K562 (cell line): ENCODE data around the gene ATP6V0A4. TPM values are rescaled to one million over a fixed set of nuclear protein-coding genes. Genes with fewer than 3 reads are reported as not detected.

ENCODE experiments used
- ATAC-seq: fragments of 200-7000 bp; cut with Tn5 transposase; 3 replicates; pipeline ENCODE4 v1.9.1; 2020; ENCODE audit warnings: moderate library complexity
- BruUV-seq: library from RNA; stranded (reverse); fragments of 400-500 nt; replicated peaks from 2 replicates; lab custom pipeline; 2021; lab: Mats Ljungman, UMichigan
- CTCF ChIA-PET: fragments of 300-600 bp; formaldehyde crosslinking; extraction: SDS; loops from one replicate; lab custom pipeline; 2021; ENCODE audit warnings: low intra/inter-chr PET ratio; lab: Yijun Ruan, JAX
- POLR2A ChIA-PET: fragments of 300-600, 350-650 bp; sonication (Branson Sonifier 250); formaldehyde crosslinking; extraction: SDS; loops from one replicate; lab custom pipeline; 2021; ENCODE audit warnings: antibody characterized with exemption, inconsistent platforms; lab: Yijun Ruan, JAX
- DNase-seq, 4 experiments: peaks; one replicate each; pipeline versions ENCODE4 v3.0.0 to v3.0.0-alpha.2; 2011 to 2018; ENCODE audit warnings: low spot score in 3 of 4, mixed read lengths in 3 of 4; ENCODE audit errors: extremely low read depth in 1 of 4
- FAIRE-seq: peaks from 2 replicates; lab custom pipeline; 2011; peaks lifted over from hg19 to GRCh38; lab: Jason Lieb, UNC
- H2AFZ ChIP-seq: 2 replicates; pipeline ENCODE4 v1.6.0; 2011; ENCODE audit warnings: low read depth, low read length, control low read depth, inconsistent platforms
- H3K27ac ChIP-seq: fragments of 200-600 bp; 3 replicates; pipeline ENCODE4 v1.8.0; 2011; ENCODE audit warnings: low read depth, mild to moderate bottlenecking, control low read depth, inconsistent platforms, low read length, moderate library complexity, mixed read lengths; ENCODE audit errors: extremely low read depth
- H3K27me3 ChIP-seq, 2 experiments: fragments of 300-600 bp in 1 of 2; 2 replicates in 1 of 2; 3 replicates in 1 of 2; pipeline versions ENCODE4 v1.6.0 to v1.8.0; 2011; ENCODE audit warnings: inconsistent platforms in 2 of 2, low read length in 2 of 2, mild to moderate bottlenecking in 1 of 2, mixed read lengths in 1 of 2, moderate library complexity in 1 of 2; ENCODE audit not compliant: control insufficient read depth in 2 of 2, insufficient read depth in 2 of 2
- H3K36me3 ChIP-seq: fragments of 300-600 bp; 3 replicates; pipeline ENCODE4 v1.8.0; 2011; ENCODE audit warnings: mild to moderate bottlenecking, low read length, inconsistent platforms; ENCODE audit not compliant: control insufficient read depth, insufficient read depth
- H3K4me1 ChIP-seq, 2 experiments: fragments of 200-600 bp in 1 of 2; replicated peaks in 1 of 2; 2 replicates in 1 of 2; 3 replicates in 1 of 2; pipeline versions ENCODE4 v1.5.1 to v1.8.0; 2011; ENCODE audit warnings: inconsistent platforms in 2 of 2, low read length in 2 of 2, mild to moderate bottlenecking in 1 of 2, mixed read lengths in 1 of 2, moderate library complexity in 1 of 2; ENCODE audit not compliant: control insufficient read depth in 2 of 2, insufficient read depth in 2 of 2
- H3K4me2 ChIP-seq: 2 replicates; pipeline ENCODE4 v1.6.1; 2011; ENCODE audit warnings: low read length, control low read depth, inconsistent platforms, mixed read lengths; ENCODE audit not compliant: insufficient read depth
- H3K4me3 ChIP-seq: fragments of 200-600 bp; sonication (generic), shearing (Covaris generic); 2 replicates; pipeline ENCODE4 v1.5.1; 2016; ENCODE audit warnings: control low read depth, inconsistent platforms
- H3K79me2 ChIP-seq: fragments of 200-600 bp; 3 replicates; pipeline ENCODE4 v1.8.0; 2011; ENCODE audit warnings: low read length, inconsistent platforms; ENCODE audit not compliant: control insufficient read depth, insufficient read depth
- H3K9ac ChIP-seq, 2 experiments: 2 replicates each; pipeline versions ENCODE4 v1.6.0 to v1.6.1; 2011; ENCODE audit warnings: low read depth in 2 of 2, low read length in 2 of 2, control low read depth in 1 of 2, inconsistent platforms in 1 of 2, mild to moderate bottlenecking in 1 of 2, mixed read lengths in 1 of 2; ENCODE audit not compliant: insufficient read depth in 1 of 2
- H3K9me1 ChIP-seq: one replicate; pipeline ENCODE4 v1.6.0; 2011; ENCODE audit warnings: inconsistent platforms, mild to moderate bottlenecking, low read length, moderate library complexity; ENCODE audit not compliant: control insufficient read depth, insufficient read depth
- H3K9me3 ChIP-seq: replicated peaks from 2 replicates; pipeline ENCODE4 v1.5.1; 2011; ENCODE audit warnings: low read depth, low read length, inconsistent platforms; ENCODE audit not compliant: control insufficient read depth, insufficient read depth
- H4K20me1 ChIP-seq: replicated peaks from 2 replicates; pipeline ENCODE4 v1.6.1; 2011; ENCODE audit warnings: low read length, inconsistent platforms, mixed read lengths; ENCODE audit not compliant: control insufficient read depth, insufficient read depth
- ADNP ChIP-seq: fragments of 200-800 bp; sonication (Bioruptor generic); IDR thresholded peaks from 2 replicates; pipeline ENCODE4 v1.6.1; 2016; ENCODE audit warnings: missing genetic modification characterization, missing compliant biosample characterization
- CC2D1A ChIP-seq: fragments of 450-650 bp; IDR thresholded peaks from 2 replicates; pipeline ENCODE4 v1.6.1; 2017; ENCODE audit warnings: mild to moderate bottlenecking
- CREM ChIP-seq: IDR thresholded peaks from 2 replicates; pipeline ENCODE4 v1.6.1; 2014; ENCODE audit warnings: antibody characterized with exemption, low read depth
- KDM2B ChIP-seq: fragments of 250-450 bp; sonication (Bioruptor Pico); IDR thresholded peaks from 2 replicates; pipeline ENCODE4 v1.8.0; 2021; ENCODE audit warnings: mild to moderate bottlenecking, moderate library complexity
- MBD2 ChIP-seq: sonication (generic); IDR thresholded peaks from 2 replicates; pipeline ENCODE4 v1.6.1; 2016; ENCODE audit warnings: low read depth, borderline replicate concordance
- RUNX1 ChIP-seq: sonication (generic); IDR thresholded peaks from 2 replicates; pipeline ENCODE4 v1.6.1; 2016; ENCODE audit warnings: antibody characterized with exemption, low read depth
- SIN3B ChIP-seq: fragments of 450-650 bp; IDR thresholded peaks from 2 replicates; pipeline ENCODE4 v1.6.1; 2017; ENCODE audit warnings: low read depth, mild to moderate bottlenecking, moderate library complexity
- SMAD2 ChIP-seq: fragments of 150-350 bp; IDR thresholded peaks from 2 replicates; pipeline ENCODE4 v1.6.1; 2014; ENCODE audit warnings: low read depth, mild to moderate bottlenecking, low read length
- ZC3H11A ChIP-seq: IDR thresholded peaks from 2 replicates; pipeline ENCODE4 v1.6.1; 2012; ENCODE audit warnings: low read depth, low read length, improper control_type of control experiment
- ZFP36 ChIP-seq: fragments of 150-350 bp; IDR thresholded peaks from 2 replicates; pipeline ENCODE4 v1.6.1; 2018; ENCODE audit warnings: low read length, low read depth; ENCODE audit not compliant: partially characterized antibody
- ZKSCAN3 ChIP-seq: fragments of 250-450 bp; sonication (Bioruptor Pico); IDR thresholded peaks from 2 replicates; pipeline ENCODE4 v1.4.0; 2020
- WGBS: fragments of 100-300 bp; shearing (Covaris generic); methylation state at CpG from one replicate; pipeline ENCODE4 v1.1.6; 2016; ENCODE audit warnings: low coverage, mixed read lengths; ENCODE audit not compliant: insufficient coverage; ENCODE audit errors: missing lambda C conversion rate; 5-methylcytosine and 5-hydroxymethylcytosine counted together
- in situ Hi-C: fragments of 300-500 bp; cut with MboI; formaldehyde crosslinking; loops from 4 replicates; pipeline ENCODE4 v1.15.0; 2018; ENCODE audit warnings: inconsistent platforms, mixed read lengths
- intact Hi-C: fragments of 100-400 bp; cut with micrococcal nuclease; formaldehyde crosslinking; loops from 2 replicates; pipeline ENCODE4 v1.14.2; 2022
- polyA plus RNA-seq, 8 experiments: library from polyadenylated mRNA; depleted of rRNA in 4 of 8; stranded (reverse) in 5 of 8; unstranded in 3 of 8; fragments of >200 nt; fragmentation: Nextera tagmentation in 2 of 8; fragmentation: Illumina TruSeq in 1 of 8; extraction: Ambion mirVana in 2 of 8; extraction: Trizol in 1 of 8; gene quantifications; 2 replicates each; pipeline versions ENCODE4 v1.2.1 to v1.2.3, GENCODE V29; 2011 to 2014; ENCODE audit warnings: inconsistent platforms in 1 of 8, missing spikeins in 1 of 8
- total RNA-seq, 7 experiments: library from RNA; depleted of rRNA in 6 of 7; stranded (reverse); fragments of >200 nt in 6 of 7; fragmentation: Illumina TruSeq in 2 of 7; extraction: Trizol in 2 of 7; gene quantifications; 2 replicates each; pipeline versions ENCODE4 v1.2.1 to v1.2.3, GENCODE V29; 2011 to 2021; ENCODE audit warnings: low replicate concordance in 1 of 7
- TF ChIP-seq, protein P1 (sequence below): fragments of 450-650 bp; formaldehyde crosslinking; IDR thresholded peaks from 2 replicates; pipeline ENCODE4 v1.4.0; 2022; ENCODE audit warnings: missing genetic modification characterization

Gene ATP6V0A4
- total and polyA plus RNA-seq, 9 of the 15 experiments (the other 6 are each of a cell fraction or from before 2014, with no cell fraction given): 0.03 TPM; not detected in 8

DNA sequence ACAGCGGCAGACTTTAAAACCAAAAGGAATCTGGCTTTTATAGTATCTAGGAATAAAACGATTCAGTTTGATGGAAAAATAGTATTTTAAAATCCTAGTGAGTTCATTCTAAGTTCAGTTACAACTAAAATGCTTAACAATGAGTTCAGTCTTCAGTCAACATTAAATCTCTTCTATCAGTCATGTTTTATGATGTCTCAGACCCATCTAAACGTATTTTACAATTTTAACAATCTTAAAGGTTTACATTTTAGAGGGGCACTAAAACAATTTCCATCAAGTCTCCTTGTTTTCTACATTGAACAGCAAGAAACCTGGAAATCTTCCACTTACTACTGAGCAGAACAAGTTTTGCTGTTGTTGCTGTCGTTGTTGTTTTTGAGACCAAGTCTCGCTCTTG, 106.8 kb downstream of the ATP6V0A4 start:
- Histone ChIP-seq H3K27ac (no peak overlapping the region), H3K4me1 (no peaks in the 10 kb centered on the region), H3K9me3 (no peaks in the 10 kb centered on the region), H3K9me1 (no peaks in the 10 kb centered on the region), H3K4me3 (no peak overlapping the region)
- intact Hi-C loops: no loop called here
- no peak for DNase-seq
- TF ChIP-seq, protein P1, sequence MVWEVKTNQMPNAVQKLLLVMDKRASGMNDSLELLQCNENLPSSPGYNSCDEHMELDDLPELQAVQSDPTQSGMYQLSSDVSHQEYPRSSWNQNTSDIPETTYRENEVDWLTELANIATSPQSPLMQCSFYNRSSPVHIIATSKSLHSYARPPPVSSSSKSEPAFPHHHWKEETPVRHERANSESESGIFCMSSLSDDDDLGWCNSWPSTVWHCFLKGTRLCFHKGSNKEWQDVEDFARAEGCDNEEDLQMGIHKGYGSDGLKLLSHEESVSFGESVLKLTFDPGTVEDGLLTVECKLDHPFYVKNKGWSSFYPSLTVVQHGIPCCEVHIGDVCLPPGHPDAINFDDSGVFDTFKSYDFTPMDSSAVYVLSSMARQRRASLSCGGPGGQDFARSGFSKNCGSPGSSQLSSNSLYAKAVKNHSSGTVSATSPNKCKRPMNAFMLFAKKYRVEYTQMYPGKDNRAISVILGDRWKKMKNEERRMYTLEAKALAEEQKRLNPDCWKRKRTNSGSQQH (CRISPR knock-in tag): no peak
- TF ChIP-seq ZKSCAN3 (no peak), SIN3B (no peak), SMAD2 (no peak), KDM2B (no peak), CC2D1A (no peak), ZFP36 (no peak), CREM (no peak), ZC3H11A (no peak), RUNX1 (no peak), MBD2 (no peak), ADNP (no peak)
- TF ChIP-seq, all 486 proteins: peak for 0
- H3K4me2 ChIP-seq: no peak overlapping the region
- ChIA-PET CTCF (no interaction called here), POLR2A (interaction anchor here (0.6 kb wide), 1 partner anchor 46 kb away, joined by 3 read pairs; no protein-coding TSS in a partner anchor)
- ATAC-seq (no peak), FAIRE-seq (no peak)
- no peak overlapping the region for H3K9ac ChIP-seq
- peaks cover 10 to 21% of the 10 kb centered on the region in 2 experiments for H3K27me3 ChIP-seq
- in situ Hi-C loops: no loop called here
- 2% methylated on average over 5 of the region's 5 CpGs for WGBS
- no peak overlapping the region for H2AFZ ChIP-seq
- H3K36me3 ChIP-seq: no peaks in the 10 kb centered on the region
- BruUV-seq: no TSS peak
- H4K20me1 ChIP-seq: no peaks in the 10 kb centered on the region
- no peaks in the 10 kb centered on the region for H3K79me2 ChIP-seq
